Suprapubic skin (tissue), 4 donors: Measurements from ENCODE around the gene ZFP90. TPM values are rescaled to one million over a fixed set of nuclear protein-coding genes. Genes with fewer than 3 reads are reported as not detected.
"Not testable (repeated sequence)": the region's sequence is repeated elsewhere in the genome, so short reads cannot be mapped to it uniquely, and the experiment has no call there.

Experiments used
- DNase-seq, 2 donors: peaks; one replicate each; pipeline ENCODE4 v3.0.0-alpha.2; 2019; ENCODE audit warnings: low spot score in 2 of 2
- H3K27ac ChIP-seq: fragments of 200-600 bp; sonication (generic); one replicate; pipeline ENCODE4 v1.5.1; 2019
- H3K27me3 ChIP-seq: fragments of 200-600 bp; sonication (generic); one replicate; pipeline ENCODE4 v1.5.1; 2019
- H3K36me3 ChIP-seq: fragments of 200-600 bp; sonication (generic); one replicate; pipeline ENCODE4 v1.5.1; 2019
- H3K4me1 ChIP-seq: fragments of 200-600 bp; sonication (generic); one replicate; pipeline ENCODE4 v1.5.1; 2019
- H3K4me3 ChIP-seq: fragments of 200-600 bp; sonication (generic); one replicate; pipeline ENCODE4 v1.5.1; 2019; ENCODE audit warnings: mild to moderate bottlenecking
- H3K9me3 ChIP-seq: fragments of 200-600 bp; sonication (generic); one replicate; pipeline ENCODE4 v1.5.1; 2019
- CTCF ChIP-seq, 2 donors: fragments of 200-600 bp in 1 of 2; fragments of 450-650 bp in 1 of 2; sonication (generic) in 1 of 2; IDR thresholded peaks; one replicate each; pipeline ENCODE4 v1.5.1; 2016 to 2019; ENCODE audit warnings: antibody characterized with exemption in 2 of 2, mild to moderate bottlenecking in 1 of 2, moderate library complexity in 1 of 2
- EP300 ChIP-seq: sonication (generic); formaldehyde crosslinking; IDR thresholded peaks from one replicate; pipeline ENCODE4 v1.6.1; 2017; ENCODE audit warnings: antibody characterized with exemption
- POLR2A ChIP-seq, 2 donors: fragments of 450-650 bp; IDR thresholded peaks; one replicate each; pipeline ENCODE4 v1.6.1; 2017; ENCODE audit warnings: antibody characterized with exemption in 2 of 2, mild to moderate bottlenecking in 2 of 2, moderate library complexity in 2 of 2
- POLR2AphosphoS5 ChIP-seq, 3 donors: sonication (generic); formaldehyde crosslinking; IDR thresholded peaks; one replicate each; pipeline ENCODE4 v1.6.1; 2017; ENCODE audit warnings: antibody characterized with exemption in 3 of 3
- WGBS: methylation state at CpG from one replicate; pipeline ENCODE4 v1.1.5; 2018; 5-methylcytosine and 5-hydroxymethylcytosine counted together
- total RNA-seq, 4 donors: library from RNA; depleted of rRNA; stranded (reverse); fragments of >200 nt; gene quantifications; one replicate each; pipeline ENCODE4 v1.1.0, GENCODE V29; 2016

The ZFP90 gene
- total RNA-seq, 4 donors from 2014 or later = 9.1 to 34.5 (median 16.4) TPM

DNA sequence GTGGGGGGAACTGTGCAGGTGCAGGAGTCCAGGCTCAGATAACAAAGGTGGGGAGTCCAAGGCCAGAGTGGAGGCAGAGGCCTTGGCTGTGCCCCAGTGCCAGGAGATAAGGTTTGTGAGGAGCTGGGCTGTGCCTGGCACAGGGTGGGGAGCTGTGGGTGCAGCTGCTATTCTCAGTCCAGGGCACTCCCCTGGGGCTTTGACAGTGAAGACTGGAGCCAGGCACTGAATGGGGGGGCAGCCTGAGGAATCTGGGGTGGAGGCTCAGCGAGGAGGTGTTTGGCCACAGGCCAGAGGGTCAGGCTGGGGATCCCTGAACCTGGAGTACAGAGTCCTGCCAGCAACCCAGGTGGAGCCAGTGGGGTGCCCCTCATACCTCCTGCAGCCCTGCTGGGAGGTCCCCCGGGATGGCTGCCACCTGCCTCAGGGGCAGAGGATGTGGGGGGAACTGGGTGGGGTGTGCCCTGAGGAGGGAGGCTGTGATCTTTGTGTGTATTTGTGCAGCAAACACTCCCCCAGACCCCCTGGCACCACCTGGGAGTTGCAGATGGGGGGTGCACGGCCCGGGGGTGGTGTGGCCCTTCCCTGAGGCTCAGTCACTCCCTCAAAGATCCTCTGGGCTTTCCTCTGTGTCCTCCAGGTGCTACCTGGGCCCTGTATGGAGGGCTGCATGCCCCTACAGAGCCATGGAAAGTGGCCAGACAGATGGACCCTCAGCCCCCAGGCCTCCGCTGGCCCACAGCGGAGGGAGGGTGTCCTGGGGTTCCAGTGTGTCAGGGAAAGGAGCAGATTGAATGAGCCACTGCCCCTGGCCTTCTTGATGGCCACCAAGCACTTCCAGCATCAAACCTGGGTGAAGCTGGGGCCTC, 46.3 kb upstream of the ZFP90 start:
- Histone ChIP-seq H3K27me3 (no peaks in the 10 kb centered on the region), H3K4me3 (no peak overlapping the region), H3K27ac (no peak overlapping the region), H3K9me3 (no peaks in the 10 kb centered on the region), H3K4me1 (peaks cover 37% of the 10 kb centered on the region), H3K36me3 (no peaks in the 10 kb centered on the region)
- no peak for TF ChIP-seq POLR2A (IDR thresholded peaks at IDR 0.05)
- no peak for TF ChIP-seq POLR2AphosphoS5 (IDR thresholded peaks at IDR 0.05)
- no peak for TF ChIP-seq EP300
- TF ChIP-seq CTCF (IDR thresholded peaks at IDR 0.05) = no peak
- DNase-seq = no peak
- 50% methylated on average over 2 of the region's 6 CpGs for WGBS

GRCh38 chr16:68493412-68494070, 45.5 kb upstream of the ZFP90 start:
- H3K36me3 ChIP-seq = no peaks in the 10 kb centered on the region
- TF ChIP-seq POLR2AphosphoS5 (IDR thresholded peaks at IDR 0.05) (no peak), EP300 (no peak)
- no peaks in the 10 kb centered on the region for H3K9me3 ChIP-seq
- DNase-seq = no peak
- H3K4me3 ChIP-seq = no peak overlapping the region
- H3K27me3 ChIP-seq = no peaks in the 10 kb centered on the region
- no peak overlapping the region for H3K27ac ChIP-seq
- WGBS = 78% methylated on average over 5 of the region's 5 CpGs
- H3K4me1 ChIP-seq = peaks cover 37% of the 10 kb centered on the region

DNA sequence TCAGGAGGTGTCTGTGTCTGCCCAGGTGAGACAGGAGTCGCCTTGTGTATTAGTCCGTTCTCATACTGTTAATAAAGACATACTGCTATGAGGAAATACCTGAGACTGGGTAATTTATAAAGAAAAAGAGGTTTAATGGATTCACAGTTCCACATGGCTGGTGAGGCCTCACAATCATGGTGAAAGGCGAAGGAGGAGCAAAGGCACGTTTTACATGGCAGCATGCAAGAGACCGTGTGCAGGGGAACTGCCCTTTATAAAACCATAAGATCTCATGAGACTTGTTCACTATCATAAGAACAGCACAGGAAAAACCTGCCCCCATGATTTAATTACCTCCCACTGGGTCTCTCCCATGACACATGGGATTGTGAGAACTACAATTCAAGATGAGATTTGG, 44.8 kb upstream of the ZFP90 start:
- not testable (repeated sequence) for H3K9me3 ChIP-seq, H3K27ac ChIP-seq, H3K36me3 ChIP-seq, DNase-seq, H3K27me3 ChIP-seq, H3K4me3 ChIP-seq
- H3K4me1 ChIP-seq = peaks cover 37% of the 10 kb centered on the region
- 90% methylated on average over 5 of the region's 5 CpGs for WGBS

GRCh38 chr16:68496689-68497088, 42.4 kb upstream of the ZFP90 start:
- Histone ChIP-seq H3K27ac (no peak overlapping the region), H3K4me1 (peaks cover 23% of the 10 kb centered on the region), H3K9me3 (no peaks in the 10 kb centered on the region), H3K27me3 (no peaks in the 10 kb centered on the region), H3K36me3 (no peaks in the 10 kb centered on the region), H3K4me3 (no peak overlapping the region)
- no peak for DNase-seq
- TF ChIP-seq CTCF (IDR thresholded peaks at IDR 0.05) = no peak
- TF ChIP-seq POLR2AphosphoS5 (IDR thresholded peaks at IDR 0.05) = no peak
- TF ChIP-seq EP300 = no peak
- no peak for TF ChIP-seq POLR2A (IDR thresholded peaks at IDR 0.05)
- no CpG with 5 or more reads among the region's 8 CpGs for WGBS

- no peak for DNase-seq
- WGBS = 21% methylated on average over 5 of the region's 5 CpGs
- no peak overlapping the region for H3K4me3 ChIP-seq
Measured at GRCh38 chr16:68499006-68499405, 40.1 kb upstream of the ZFP90 start.

More at GRCh38 chr16:68499006-68499405, 40.1 kb upstream of the ZFP90 start:
- H3K36me3 ChIP-seq = no peaks in the 10 kb centered on the region
- H3K9me3 ChIP-seq = no peaks in the 10 kb centered on the region
- TF ChIP-seq CTCF (IDR thresholded peaks at IDR 0.05) (no peak), EP300 (no peak), POLR2AphosphoS5 (IDR thresholded peaks at IDR 0.05) (no peak), POLR2A (IDR thresholded peaks at IDR 0.05) (no peak)
- H3K27me3 ChIP-seq = no peaks in the 10 kb centered on the region
- H3K27ac ChIP-seq = no peak overlapping the region
- peaks cover 7% of the 10 kb centered on the region for H3K4me1 ChIP-seq
